ENCODE data around the gene NDUFS1. TPM values are rescaled to one million over a fixed set of nuclear protein-coding genes. Genes with fewer than 3 reads are reported as not detected.
"Not testable (repeated sequence)": the region's sequence is repeated elsewhere in the genome, so short reads cannot be mapped to it uniquely, and the experiment has no call there.

NDUFS1 gene
- total and polyA plus RNA-seq, 2 experiments from 2014 or later, result 34.5 to 97.9 TPM

DNA sequence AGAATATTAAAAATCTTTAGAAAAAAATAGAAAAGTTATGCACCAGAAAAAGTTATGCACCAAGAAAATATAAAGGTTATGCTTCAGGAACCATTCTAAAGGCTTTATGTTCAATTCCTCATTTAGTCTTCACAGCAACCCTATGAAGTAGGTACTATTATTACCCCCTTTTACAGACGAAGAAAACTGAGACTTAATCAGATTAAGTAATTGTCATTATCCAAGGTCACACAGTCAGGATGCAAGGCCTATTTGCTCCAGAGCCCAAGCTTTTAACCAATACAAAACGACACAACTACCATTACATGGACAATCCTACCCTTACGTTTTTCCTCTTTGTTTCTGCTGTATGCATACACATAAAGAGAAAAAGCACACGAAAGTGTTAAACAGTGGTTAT, 78.3 kb downstream of the NDUFS1 start:
- peak overlapping the region; percentile 95 for H3K27ac Mint-ChIP-seq
- peaks cover 69% of the 10 kb centered on the region for H3K79me2 ChIP-seq (replicated peaks; ENCODE audit: insufficient read depth)

GRCh38 chr2:206079699-206080465, 79.4 kb downstream of the NDUFS1 start:
- peak; percentile 65 for ATAC-seq
- peak overlapping the region; percentile 95 for H3K27ac ChIP-seq (ENCODE audit: low read depth)
- H3K4me1 Mint-ChIP-seq, result peaks cover 49% of the 10 kb centered on the region
- H3K4me1 ChIP-seq (ENCODE audit: insufficient read depth), result peaks cover 49% of the 10 kb centered on the region
- peaks cover 12% of the 10 kb centered on the region for H3K36me3 Mint-ChIP-seq (ENCODE audit: low read depth)
- no peaks in the 10 kb centered on the region for H3K9me3 Mint-ChIP-seq
- DNase-seq (ENCODE audit: low spot score), result peak; percentile 90
- H3F3A ChIP-seq (replicated peaks; ENCODE audit: low read depth), result peaks cover 12% of the 10 kb centered on the region; the same call in 1 of the 2 replicates
- H3K27ac Mint-ChIP-seq, result peak overlapping the region; percentile 96
- TF ChIP-seq NANOG (IDR thresholded peaks at IDR 0.05; ENCODE audit: borderline replicate concordance) (peak; percentile 6; the same call in 1 of the 2 replicates), CREB1 (CRISPR knock-in tag; IDR thresholded peaks at IDR 0.05; ENCODE audit: low read depth) (peak; percentile 30; the same call in 1 of the 2 replicates), ZNF331 (CRISPR knock-in tag; IDR thresholded peaks at IDR 0.05; ENCODE audit: low read depth) (no peak)
- H3K9me2 ChIP-seq (ENCODE audit: insufficient read depth), result no peaks in the 10 kb centered on the region
- peaks cover 30% of the 10 kb centered on the region for H3K27me3 Mint-ChIP-seq (ENCODE audit: insufficient read depth, low read depth, poor library complexity)
- no peaks in the 10 kb centered on the region for H4K20me1 ChIP-seq (replicated peaks; ENCODE audit: insufficient read depth)
- no peaks in the 10 kb centered on the region for H3K27me3 ChIP-seq (ENCODE audit: insufficient read depth)
- H2AFZ ChIP-seq, result no peak overlapping the region
- H3K4me3 ChIP-seq, result peak overlapping the region; percentile 40
- H3K36me3 ChIP-seq (ENCODE audit: insufficient read depth), result no peaks in the 10 kb centered on the region; the same call in 1 of the 2 replicates
- H3K4me2 ChIP-seq, result peak overlapping the region; percentile 69
- peaks cover 77% of the 10 kb centered on the region for H3K79me2 ChIP-seq (replicated peaks; ENCODE audit: insufficient read depth)
- H3K4me3 Mint-ChIP-seq, result peak overlapping the region; percentile 65

More for the DNA sequence above, 78.3 kb downstream of the NDUFS1 start:
- H3K4me1 Mint-ChIP-seq, result peaks cover 45% of the 10 kb centered on the region
- H3K4me2 ChIP-seq, result peak overlapping the region; percentile 73
- H3K9me3 Mint-ChIP-seq, result 0 out of 3 replicates have a peak, but pooled peaks cover under 1% of the 10 kb centered on the region
- H4K20me1 ChIP-seq (replicated peaks; ENCODE audit: insufficient read depth), result no peaks in the 10 kb centered on the region
- TF ChIP-seq ZNF331 (CRISPR knock-in tag; IDR thresholded peaks at IDR 0.05; ENCODE audit: low read depth) (no peak), EZH2 (IDR thresholded peaks at IDR 0.05; ENCODE audit: low read depth, unreplicated experiment) (no peak), CTCF (conservative IDR thresholded peaks at IDR 0.05; ENCODE audit: low read depth in 2 of 2) (no peak), NANOG (IDR thresholded peaks at IDR 0.05; ENCODE audit: borderline replicate concordance) (no peak)
- DNase-seq (ENCODE audit: low spot score), result no peak
- H2AFZ ChIP-seq, result no peak overlapping the region
- no peak for ATAC-seq
- no peaks in the 10 kb centered on the region; the same call in 1 of the 2 replicates for H3K36me3 ChIP-seq (ENCODE audit: insufficient read depth)
- peak overlapping the region; percentile 95 for H3K27ac ChIP-seq (ENCODE audit: low read depth)
- peaks cover 49% of the 10 kb centered on the region for H3K4me1 ChIP-seq (ENCODE audit: insufficient read depth)
- no peaks in the 10 kb centered on the region for H3K27me3 ChIP-seq (ENCODE audit: insufficient read depth)
- H3K36me3 Mint-ChIP-seq (ENCODE audit: low read depth), result peaks cover 14% of the 10 kb centered on the region
- peaks cover 30% of the 10 kb centered on the region for H3K27me3 Mint-ChIP-seq (ENCODE audit: insufficient read depth, low read depth, poor library complexity)
- no peak overlapping the region for H3K4me3 ChIP-seq
- peak overlapping the region; percentile 92 for H3K4me3 Mint-ChIP-seq
- peaks cover 12% of the 10 kb centered on the region; the same call in 1 of the 2 replicates for H3F3A ChIP-seq (replicated peaks; ENCODE audit: low read depth)
- no peaks in the 10 kb centered on the region for H3K9me2 ChIP-seq (ENCODE audit: insufficient read depth)

GRCh38 chr2:206077879-206078278, 81.4 kb downstream of the NDUFS1 start:
- Histone ChIP-seq H3K4me1 (ENCODE audit: insufficient read depth) (peaks cover 54% of the 10 kb centered on the region), H3K79me2 (replicated peaks; ENCODE audit: insufficient read depth) (peaks cover 92% of the 10 kb centered on the region), H3K4me2 (0 out of 2 replicates have a peak overlapping the region, but pooled peaks have one; percentile 69), H3K27ac (ENCODE audit: low read depth) (peak overlapping the region; percentile 95)
- H3K9me3 Mint-ChIP-seq; H3F3A ChIP-seq (replicated peaks; ENCODE audit: low read depth); H3K4me3 ChIP-seq; H3K27me3 ChIP-seq (ENCODE audit: insufficient read depth); H4K20me1 ChIP-seq (replicated peaks; ENCODE audit: insufficient read depth); H2AFZ ChIP-seq; H3K4me3 Mint-ChIP-seq; DNase-seq (ENCODE audit: low spot score); ATAC-seq; H3K9me2 ChIP-seq (ENCODE audit: insufficient read depth); H3K36me3 ChIP-seq (ENCODE audit: insufficient read depth): not testable (repeated sequence)
- Mint-ChIP-seq H3K36me3 (ENCODE audit: low read depth) (peaks cover 19% of the 10 kb centered on the region; the same call in 2 of the 3 replicates), H3K27me3 (ENCODE audit: insufficient read depth, low read depth, poor library complexity) (peaks cover 23% of the 10 kb centered on the region), H3K27ac (peak overlapping the region; percentile 77), H3K4me1 (peaks cover 49% of the 10 kb centered on the region)

Data from GM23338 (cell line).